CD4-positive, alpha-beta T cell (primary cell): ENCODE results near the gene WDCP. TPM values are rescaled to one million over a fixed set of nuclear protein-coding genes. Genes with fewer than 3 reads are reported as not detected.

ENCODE experiments used
- ATAC-seq: fragments of 200-7000 bp; cut with Tn5 transposase; one replicate; pipeline ENCODE4 v1.10.0; 2022; ENCODE audit warnings: mild to moderate bottlenecking; ENCODE audit not compliant: poor library complexity
- CTCF ChIA-PET: fragments of 350-600 bp; sonication (Branson Sonifier 250); formaldehyde crosslinking; loops from one replicate; lab custom pipeline; 2021; ENCODE audit warnings: antibody characterized with exemption, inconsistent platforms; lab: Charles Lee
- POLR2A ChIA-PET: fragments of 350-600 bp; sonication (Branson Sonifier 250); formaldehyde crosslinking; loops from one replicate; lab custom pipeline; 2021; ENCODE audit warnings: antibody characterized with exemption, inconsistent platforms; lab: Charles Lee
- DNase-seq, 14 experiments: peaks; one replicate each; pipeline ENCODE4 v3.0.0-alpha.2; 2013 to 2020; ENCODE audit warnings: mixed read lengths in 2 of 14
- H3K27ac ChIP-seq, 2 donors: one replicate each; pipeline versions ENCODE4 v1.5.1 to v1.7.0; 2013; ENCODE audit warnings: low read length in 2 of 2, low read depth in 1 of 2, mild to moderate bottlenecking in 1 of 2
- H3K27me3 ChIP-seq, 2 experiments: 1 replicate in 1 of 2; 2 replicates in 1 of 2; pipeline versions ENCODE4 v1.6.1 to v1.7.0; 2013; ENCODE audit warnings: low read length in 2 of 2, control low read depth in 1 of 2, mild to moderate bottlenecking in 1 of 2, moderate library complexity in 1 of 2; ENCODE audit not compliant: insufficient read depth in 2 of 2, control insufficient read depth in 1 of 2
- H3K36me3 ChIP-seq: one replicate; pipeline ENCODE4 v1.6.1; 2013; ENCODE audit warnings: low read length, control low read depth; ENCODE audit not compliant: insufficient read depth
- H3K4me1 ChIP-seq: one replicate; pipeline ENCODE4 v1.6.1; 2013; ENCODE audit warnings: low read length, control low read depth; ENCODE audit not compliant: insufficient read depth
- H3K4me3 ChIP-seq: one replicate; pipeline ENCODE4 v1.5.1; 2013; ENCODE audit warnings: mild to moderate bottlenecking, low read length, moderate library complexity
- H3K9me3 ChIP-seq, 2 experiments: 1 replicate in 1 of 2; 2 replicates in 1 of 2; pipeline versions ENCODE4 v1.6.1 to v1.7.0; 2013; ENCODE audit warnings: low read length in 2 of 2, mild to moderate bottlenecking in 2 of 2, control low read depth in 1 of 2, moderate library complexity in 1 of 2; ENCODE audit not compliant: control insufficient read depth in 1 of 2, insufficient read depth in 1 of 2
- H3K27ac Mint-ChIP-seq: one replicate; pipeline ENCODE4 v1.8.0; 2020; ENCODE audit warnings: mixed read lengths
- H3K27me3 Mint-ChIP-seq: one replicate; pipeline ENCODE4 v1.8.0; 2021; ENCODE audit warnings: mixed read lengths
- H3K36me3 Mint-ChIP-seq: one replicate; pipeline ENCODE4 v1.8.0; 2021; ENCODE audit warnings: low read depth, mixed read lengths
- H3K4me1 Mint-ChIP-seq: one replicate; pipeline ENCODE4 v1.8.0; 2021; ENCODE audit warnings: low read depth, mixed read lengths
- H3K4me3 Mint-ChIP-seq: one replicate; pipeline ENCODE4 v1.8.0; 2020; ENCODE audit warnings: mild to moderate bottlenecking, mixed read lengths
- H3K9me3 Mint-ChIP-seq: one replicate; pipeline ENCODE4 v1.8.0; 2020; ENCODE audit warnings: mixed read lengths
- CTCF ChIP-seq: fragments of 200-600 bp; IDR thresholded peaks from one replicate; pipeline ENCODE4 v1.8.0; 2022; ENCODE audit warnings: antibody characterized with exemption, mild to moderate bottlenecking
- intact Hi-C, 2 experiments: fragments of 100-400 bp; cut with DNase I in 1 of 2; cut with micrococcal nuclease in 1 of 2; formaldehyde crosslinking; loops; one replicate each; pipeline versions ENCODE4 v1.15.1 to v1.9.0; 2023 to 2025; cut with DNase I, micrococcal nuclease
- total RNA-seq, 174 experiments: library from RNA in 2 of 174; stranded (reverse) in 2 of 174; gene quantifications; one replicate each; pipeline ENCODE4 v1.2.3 and lab custom pipeline; 2021 to 2026

WDCP gene
- total RNA-seq, 2 experiments from 2014 or later, result 1.4 to 2.0 TPM

GRCh38 chr2:24021122-24021998 lies 25.8 kb downstream of the WDCP start:
- Mint-ChIP-seq H3K9me3 (no peaks in the 10 kb centered on the region), H3K27me3 (no peaks in the 10 kb centered on the region), H3K4me1 (no peaks in the 10 kb centered on the region), H3K36me3 (peaks cover 38% of the 10 kb centered on the region), H3K27ac (no peak overlapping the region), H3K4me3 (no peak overlapping the region)
- CTCF ChIA-PET, result no interaction called here
- Histone ChIP-seq H3K27ac (no peak overlapping the region), H3K27me3 (no peaks in the 10 kb centered on the region), H3K4me1 (no peaks in the 10 kb centered on the region), H3K36me3 (peaks cover 12% of the 10 kb centered on the region), H3K4me3 (no peak overlapping the region), H3K9me3 (no peaks in the 10 kb centered on the region)
- TF ChIP-seq CTCF, result no peak
- ATAC-seq, result peak; percentile 56
- intact Hi-C loops, result no loop called here
- POLR2A ChIA-PET, result no interaction called here
- DNase-seq, result peak in 5 of 14 experiments; percentile 3 to 35 (median 14)

GRCh38 chr2:24020244-24020643 lies 26.9 kb downstream of the WDCP start:
- H3K27me3 Mint-ChIP-seq, result no peaks in the 10 kb centered on the region
- no peak overlapping the region for H3K27ac Mint-ChIP-seq
- ChIA-PET POLR2A (no interaction called here), CTCF (no interaction called here)
- intact Hi-C loops, result no loop called here
- TF ChIP-seq CTCF, result no peak
- Histone ChIP-seq H3K36me3 (peaks cover 12% of the 10 kb centered on the region), H3K4me3 (no peak overlapping the region), H3K4me1 (no peaks in the 10 kb centered on the region), H3K27me3 (no peaks in the 10 kb centered on the region), H3K9me3 (no peaks in the 10 kb centered on the region), H3K27ac (no peak overlapping the region)
- no peak overlapping the region for H3K4me3 Mint-ChIP-seq
- H3K36me3 Mint-ChIP-seq, result peaks cover 28% of the 10 kb centered on the region
- no peaks in the 10 kb centered on the region for H3K4me1 Mint-ChIP-seq
- H3K9me3 Mint-ChIP-seq, result no peaks in the 10 kb centered on the region
- DNase-seq (no peak), ATAC-seq (no peak)

GRCh38 chr2:24019729-24020128 lies 27.5 kb downstream of the WDCP start:
- intact Hi-C loops, result no loop called here
- CTCF ChIA-PET, result no interaction called here

More at GRCh38 chr2:24019729-24020128, 27.5 kb downstream of the WDCP start:
- H3K9me3 ChIP-seq, result no peaks in the 10 kb centered on the region
- Mint-ChIP-seq H3K27ac (no peak overlapping the region), H3K27me3 (no peaks in the 10 kb centered on the region), H3K36me3 (peaks cover 23% of the 10 kb centered on the region), H3K4me1 (no peaks in the 10 kb centered on the region), H3K9me3 (no peaks in the 10 kb centered on the region), H3K4me3 (no peak overlapping the region)
- ATAC-seq (no peak), DNase-seq (no peak)
- POLR2A ChIA-PET, result no interaction called here
- H3K27me3 ChIP-seq, result no peaks in the 10 kb centered on the region
- no peaks in the 10 kb centered on the region for H3K4me1 ChIP-seq
- TF ChIP-seq CTCF, result no peak
- no peak overlapping the region for H3K27ac ChIP-seq
- peaks cover 7% of the 10 kb centered on the region for H3K36me3 ChIP-seq
- no peak overlapping the region for H3K4me3 ChIP-seq
